NCI-H1105 treated with DMSO at 0.1 percent for 48 hours (cell line): ENCODE results near the gene RPTOR.
"Not testable (repeated sequence)": the region's sequence is repeated elsewhere in the genome, so short reads cannot be mapped to it uniquely, and the experiment has no call there.

Experiments used
- DNase-seq: peaks from one replicate; lab custom pipeline; 2025; lab: John Stamatoyannopoulos, UW

Gene RPTOR

GRCh38 chr17:80720610-80721577 lies 176.3 kb downstream of the RPTOR start:
- no peak for DNase-seq

GRCh38 chr17:80722661-80723060 lies 178.0 kb downstream of the RPTOR start:
- no peak for DNase-seq

- DNase-seq, result no peak
These were observed 180.2 kb downstream of the RPTOR start for GRCh38 chr17:80724775-80725266.

GRCh38 chr17:80725517-80725916 lies 180.9 kb downstream of the RPTOR start:
- no peak for DNase-seq

- no peak for DNase-seq
These were observed 182.1 kb downstream of the RPTOR start for GRCh38 chr17:80726558-80727408.

GRCh38 chr17:80727409-80727755 lies 182.7 kb downstream of the RPTOR start:
- DNase-seq, result no peak

- no peak for DNase-seq
These were observed 184.4 kb downstream of the RPTOR start for GRCh38 chr17:80729016-80729415.

GRCh38 chr17:80729761-80730160 lies 185.1 kb downstream of the RPTOR start:
- no peak for DNase-seq

GRCh38 chr17:80730739-80731138 lies 186.1 kb downstream of the RPTOR start:
- no peak for DNase-seq

GRCh38 chr17:80731323-80731722 lies 186.7 kb downstream of the RPTOR start:
- DNase-seq, result no peak

- no peak for DNase-seq
These were observed 187.6 kb downstream of the RPTOR start for GRCh38 chr17:80732268-80732667.

- no peak for DNase-seq
These were observed 192.7 kb downstream of the RPTOR start for GRCh38 chr17:80737106-80738019.

- DNase-seq, result no peak
These were observed 193.6 kb downstream of the RPTOR start for GRCh38 chr17:80738020-80738808.

GRCh38 chr17:80738987-80739730 lies 194.5 kb downstream of the RPTOR start:
- no peak for DNase-seq

- DNase-seq, result no peak
These were observed 195.5 kb downstream of the RPTOR start for GRCh38 chr17:80740141-80740540.

GRCh38 chr17:80742091-80742490 lies 197.5 kb downstream of the RPTOR start:
- no peak for DNase-seq

GRCh38 chr17:80742581-80743180 lies 198.0 kb downstream of the RPTOR start:
- no peak for DNase-seq

GRCh38 chr17:80743181-80743771 lies 198.6 kb downstream of the RPTOR start:
- no peak for DNase-seq

GRCh38 chr17:80743973-80744372 lies 199.3 kb downstream of the RPTOR start:
- not testable (repeated sequence) for DNase-seq
